Psoas muscle (tissue), 8 donors: Measurements from ENCODE around the gene DPM3. TPM values are rescaled to one million over a fixed set of nuclear protein-coding genes. Genes with fewer than 3 reads are reported as not detected.

ENCODE experiments used
- ATAC-seq, 4 donors: fragments of 200-7000 bp; cut with Tn5 transposase; one replicate each; pipeline ENCODE4 v1.9.1; 2020; ENCODE audit warnings: moderate library complexity in 3 of 4, mild to moderate bottlenecking in 2 of 4
- DNase-seq, 2 donors: peaks; one replicate each; pipeline ENCODE4 v3.0.0-alpha.2; 2020
- H3K27ac ChIP-seq: fragments of 200-600 bp; one replicate; pipeline ENCODE4 v1.8.0; 2022
- H3K27me3 ChIP-seq, 3 donors: fragments of 200-600 bp in 1 of 3; one replicate each; pipeline versions ENCODE4 v1.6.1 to v1.8.0; 2013 to 2022; ENCODE audit warnings: low read length in 2 of 3, mild to moderate bottlenecking in 2 of 3, moderate library complexity in 1 of 3; ENCODE audit not compliant: insufficient read depth in 3 of 3
- H3K36me3 ChIP-seq, 2 donors: fragments of 200-600 bp in 1 of 2; one replicate each; pipeline versions ENCODE4 v1.6.1 to v1.8.0; 2013 to 2022; ENCODE audit warnings: low read depth in 1 of 2, mild to moderate bottlenecking in 1 of 2, moderate library complexity in 1 of 2; ENCODE audit not compliant: insufficient read depth in 1 of 2
- H3K4me1 ChIP-seq: fragments of 200-600 bp; one replicate; pipeline ENCODE4 v1.8.0; 2022
- H3K4me3 ChIP-seq: fragments of 200-600 bp; one replicate; pipeline ENCODE4 v1.8.0; 2022; ENCODE audit warnings: mild to moderate bottlenecking
- H3K9me3 ChIP-seq: fragments of 200-600 bp; one replicate; pipeline ENCODE4 v1.8.0; 2022
- CTCF ChIP-seq: fragments of 200-600 bp; IDR thresholded peaks from one replicate; pipeline ENCODE4 v1.8.0; 2022; ENCODE audit warnings: antibody characterized with exemption
- WGBS, 3 donors: extraction: QIAGEN DNeasy Blood & Tissue Kit; methylation state at CpG; one replicate each; pipeline versions ENCODE4 v1.1.6 to v1.1.7; 2013; 5-methylcytosine and 5-hydroxymethylcytosine counted together
- intact Hi-C, 2 donors: fragments of 100-400 bp; cut with DNase I; formaldehyde crosslinking; loops; one replicate each; pipeline versions ENCODE4 v1.11.0 to v1.14.2; 2022
- polyA plus RNA-seq, 3 donors: library from polyadenylated mRNA; stranded (reverse); fragments of 200-250 nt; gene quantifications; one replicate each; pipeline ENCODE4 v1.2.3, GENCODE V29; 2013
- total RNA-seq, 4 donors: library from RNA; stranded (reverse); fragmentation: NEBNext Ultra II Directional in 2 of 4; extraction: Animal tissue kit (Norgen Biotek cat#: 25700) in 2 of 4; gene quantifications; one replicate each; pipeline versions ENCODE4 v1.2.1 to v1.2.4, GENCODE V29; 2021 to 2023
- donor health status: healthy with polysubstance abuse.
- donor health status: DM: no; HTN: no; CAD: no; lungs with moderate emphysema.
- donor health status: Bipolar disorder and iron deficiency.
- donor health status: healthy.
- donor health status: DM: yes; HTN: yes; CAD: no.
- donor health status: DM: no; HTN: no; CAD: no.
- donor health status: DM: no; HTN: no; CAD: no.
- donor health status: DM: yes; HTN: yes; CAD: no.

Gene DPM3
- total and polyA plus RNA-seq, 7 donors, result 47.0 to 123 (median 54.5) TPM

DNA sequence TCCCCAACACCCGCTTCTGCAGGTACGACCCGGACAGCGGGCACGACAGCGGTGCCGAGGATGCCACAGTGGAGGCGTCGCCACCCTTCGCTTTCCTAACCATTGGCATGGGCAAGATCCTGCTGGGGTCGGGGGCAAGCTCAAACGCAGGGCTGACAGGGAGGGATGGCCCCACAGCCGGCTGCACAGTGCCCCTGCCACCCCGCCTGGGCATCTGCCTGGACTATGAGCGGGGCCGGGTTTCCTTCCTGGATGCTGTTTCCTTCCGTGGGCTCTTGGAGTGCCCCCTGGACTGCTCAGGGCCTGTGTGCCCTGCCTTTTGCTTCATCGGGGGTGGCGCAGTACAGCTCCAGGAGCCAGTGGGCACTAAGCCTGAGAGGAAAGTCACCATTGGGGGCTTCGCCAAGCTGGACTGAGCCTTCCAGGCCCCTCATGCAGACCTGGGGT, 43.5 kb upstream of the DPM3 start:
- no peaks in the 10 kb centered on the region for H3K27me3 ChIP-seq
- DNase-seq, result peak in 1 of 2 donors; percentile 42
- no peaks in the 10 kb centered on the region for H3K9me3 ChIP-seq
- intact Hi-C loops, result no loop called here
- H3K36me3 ChIP-seq, result no peaks in the 10 kb centered on the region
- no peak overlapping the region for H3K27ac ChIP-seq
- no peak for ATAC-seq
- no peak overlapping the region for H3K4me3 ChIP-seq
- no peak for TF ChIP-seq CTCF
- 80 to 84% (median 82%) methylated on average over 19 to 20 of the region's 20 CpGs for WGBS, 3 donors
- H3K4me1 ChIP-seq, result peaks cover 10% of the 10 kb centered on the region

DNA sequence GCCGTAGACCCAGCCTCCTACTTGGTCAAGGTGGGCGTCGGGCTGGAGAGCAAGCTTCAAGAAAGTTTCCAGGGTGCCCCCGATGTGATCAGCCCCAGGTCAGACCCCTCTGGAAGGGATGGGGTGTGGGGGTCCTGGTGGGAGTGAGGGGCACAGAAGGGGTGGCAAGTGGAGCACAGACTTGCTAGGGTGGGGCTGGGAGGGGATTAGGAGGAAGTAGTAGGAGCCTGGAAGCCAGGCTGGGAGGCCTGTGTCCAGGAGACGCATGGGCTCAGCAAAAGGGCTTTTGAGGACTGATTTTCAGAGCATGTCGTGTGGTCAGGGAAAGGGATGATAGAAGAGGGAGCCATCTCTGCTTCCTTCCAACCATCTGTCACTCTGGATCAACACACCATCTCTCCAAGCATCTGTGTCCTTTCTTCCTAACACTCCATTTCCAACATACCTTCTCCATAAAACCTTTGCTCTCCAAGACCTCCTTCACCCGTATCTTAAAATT, 41.8 kb upstream of the DPM3 start:
- Histone ChIP-seq H3K36me3 (no peaks in the 10 kb centered on the region), H3K4me1 (peaks cover 10% of the 10 kb centered on the region), H3K4me3 (no peak overlapping the region), H3K9me3 (no peaks in the 10 kb centered on the region), H3K27ac (no peak overlapping the region), H3K27me3 (no peaks in the 10 kb centered on the region)
- no peak for TF ChIP-seq CTCF
- DNase-seq (no peak), ATAC-seq (no peak)
- intact Hi-C loops, result no loop called here
- WGBS, 3 donors, result 83 to 90% (median 85%) methylated on average over 7 of the region's 7 CpGs

- intact Hi-C loops, result no loop called here
- H3K27me3 ChIP-seq, result no peaks in the 10 kb centered on the region
- H3K4me1 ChIP-seq, result peaks cover 10% of the 10 kb centered on the region
- no peaks in the 10 kb centered on the region for H3K9me3 ChIP-seq
- no peak for TF ChIP-seq CTCF
- H3K27ac ChIP-seq, result no peak overlapping the region
- WGBS, 3 donors, result 89 to 92% (median 92%) methylated on average over 17 to 18 of the region's 18 CpGs
- H3K4me3 ChIP-seq, result no peak overlapping the region
- ATAC-seq (no peak), DNase-seq (no peak)
- H3K36me3 ChIP-seq, result no peaks in the 10 kb centered on the region
Measured at GRCh38 chr1:155181371-155182051, 41.2 kb upstream of the DPM3 start.

DNA sequence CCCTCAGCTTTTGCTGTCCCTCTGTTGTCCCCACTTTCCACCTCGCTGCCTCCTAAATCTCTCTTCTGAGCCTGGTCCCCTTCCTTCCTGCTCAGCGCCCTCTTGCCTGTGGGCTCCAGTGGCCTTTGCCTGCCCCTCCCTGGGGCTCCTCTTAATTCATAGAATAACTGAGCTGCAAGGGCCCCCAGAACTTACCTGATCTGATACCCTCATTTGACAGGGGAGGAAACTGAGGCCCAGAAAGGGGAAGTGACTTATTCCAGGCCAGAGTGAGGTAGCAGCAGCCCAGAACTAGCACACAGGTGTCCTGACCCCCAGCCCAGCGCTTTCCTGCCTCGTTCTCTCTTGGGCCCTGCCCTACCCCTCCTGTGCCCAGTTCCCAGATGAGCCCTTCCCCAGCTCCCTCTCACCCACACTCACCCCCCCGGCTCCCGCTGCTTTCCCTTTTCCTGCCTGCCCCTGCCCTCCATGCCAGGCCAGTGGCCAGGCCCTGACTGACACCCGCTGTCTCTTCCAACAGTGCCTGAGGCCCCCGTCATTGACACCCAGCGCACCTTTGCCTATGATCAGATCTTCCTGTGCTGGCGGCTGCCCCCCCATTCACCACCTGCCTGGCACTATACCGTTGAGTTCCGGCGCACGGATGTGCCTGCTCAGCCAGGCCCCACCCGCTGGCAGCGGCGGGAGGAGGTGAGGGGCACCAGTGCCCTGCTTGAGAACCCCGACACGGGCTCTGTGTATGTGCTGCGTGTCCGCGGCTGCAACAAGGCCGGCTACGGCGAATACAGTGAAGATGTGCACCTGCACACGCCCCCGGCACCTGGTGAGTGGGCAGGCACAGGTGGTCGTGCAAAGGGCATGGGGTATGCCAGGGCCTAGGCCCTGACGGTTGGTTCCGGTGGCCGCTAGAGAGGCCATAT, 39.0 kb upstream of the DPM3 start:
- Histone ChIP-seq H3K4me1 (no peaks in the 10 kb centered on the region), H3K27ac (no peak overlapping the region), H3K9me3 (no peaks in the 10 kb centered on the region), H3K27me3 (peaks cover 0 to 8% (median 5%) of the 10 kb centered on the region in 3 donors), H3K4me3 (no peak overlapping the region), H3K36me3 (no peaks in the 10 kb centered on the region)
- TF ChIP-seq CTCF, result no peak
- DNase-seq, result peak in 1 of 2 donors; percentile 31
- ATAC-seq, result no peak
- 91 to 95% (median 94%) methylated on average over 29 to 31 of the region's 31 CpGs for WGBS, 3 donors
- intact Hi-C loops, result loop anchor here (5.0 kb wide), 1 partner anchor 48 kb away; no protein-coding TSS in a partner anchor
